ENCODE data around the gene GAB2.

DNA sequence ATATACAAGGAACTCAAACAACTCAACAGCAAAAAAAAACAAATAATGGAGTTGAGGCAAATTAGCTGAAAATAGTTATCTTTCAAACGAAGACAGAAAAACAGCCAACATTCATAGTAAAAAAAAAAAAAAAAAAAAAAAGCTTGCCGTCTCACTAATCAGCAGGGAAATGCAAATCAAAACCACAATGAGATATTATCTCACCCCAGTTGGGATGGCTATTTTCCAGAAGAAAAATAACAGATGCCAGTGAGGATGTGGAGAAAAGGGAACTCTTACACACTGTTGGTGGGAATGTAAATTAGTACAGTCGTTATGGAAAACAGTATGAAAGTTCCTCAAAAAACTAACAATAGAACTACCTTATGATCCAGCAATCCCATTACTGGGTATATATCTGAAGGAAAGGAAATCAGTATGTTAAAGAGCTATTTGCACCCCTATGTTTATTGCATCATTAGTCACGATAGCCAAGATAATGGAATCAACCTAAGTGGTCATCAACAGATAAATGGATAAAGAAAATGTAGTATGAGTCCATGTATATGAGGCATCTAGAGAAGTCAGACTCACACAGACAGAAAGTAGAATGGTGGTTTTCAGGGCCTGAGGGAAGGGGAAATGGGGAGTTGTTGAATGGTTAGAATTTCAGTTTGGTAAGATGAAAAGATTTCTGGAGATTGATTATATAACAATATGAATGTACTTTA is 172.9 kb downstream of the GAB2 start:
- no peak for TF ChIP-seq EZH2 (IDR thresholded peaks at IDR 0.05)
- no peak for TF ChIP-seq POLR2AphosphoS5 (IDR thresholded peaks at IDR 0.05; ENCODE audit: borderline replicate concordance, low read depth, low read length)

Data from SK-N-MC (cell line).